ENCODE data around the gene RSPO3.

The RSPO3 gene

DNA sequence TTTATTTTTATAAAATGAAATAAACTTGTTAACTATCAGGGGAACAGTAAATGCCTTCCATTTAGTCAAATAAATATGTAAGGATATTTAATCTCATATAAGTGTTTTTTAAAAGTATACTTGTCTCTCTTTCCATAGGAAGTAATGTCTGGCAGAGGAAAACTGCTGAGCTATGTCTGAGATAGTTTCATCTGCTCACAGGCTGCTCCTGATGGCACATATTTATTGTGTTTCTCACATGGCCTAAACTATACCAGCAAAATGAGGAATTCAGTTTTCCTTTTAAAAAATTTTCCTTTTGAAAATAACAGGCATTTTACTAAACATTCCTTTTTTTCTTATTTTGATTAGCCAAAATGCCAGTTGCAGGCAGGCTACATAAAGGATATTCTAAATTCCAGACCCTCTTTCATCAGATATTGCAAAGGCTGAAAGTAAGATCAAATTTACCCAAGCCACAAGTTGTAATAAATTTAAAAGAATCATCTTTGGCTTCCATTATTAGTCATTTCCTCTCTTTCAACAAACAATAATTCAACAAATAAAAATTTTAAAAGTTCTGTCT lies 88.1 kb downstream of the RSPO3 start (continued):
- TF ChIP-seq, protein P1, sequence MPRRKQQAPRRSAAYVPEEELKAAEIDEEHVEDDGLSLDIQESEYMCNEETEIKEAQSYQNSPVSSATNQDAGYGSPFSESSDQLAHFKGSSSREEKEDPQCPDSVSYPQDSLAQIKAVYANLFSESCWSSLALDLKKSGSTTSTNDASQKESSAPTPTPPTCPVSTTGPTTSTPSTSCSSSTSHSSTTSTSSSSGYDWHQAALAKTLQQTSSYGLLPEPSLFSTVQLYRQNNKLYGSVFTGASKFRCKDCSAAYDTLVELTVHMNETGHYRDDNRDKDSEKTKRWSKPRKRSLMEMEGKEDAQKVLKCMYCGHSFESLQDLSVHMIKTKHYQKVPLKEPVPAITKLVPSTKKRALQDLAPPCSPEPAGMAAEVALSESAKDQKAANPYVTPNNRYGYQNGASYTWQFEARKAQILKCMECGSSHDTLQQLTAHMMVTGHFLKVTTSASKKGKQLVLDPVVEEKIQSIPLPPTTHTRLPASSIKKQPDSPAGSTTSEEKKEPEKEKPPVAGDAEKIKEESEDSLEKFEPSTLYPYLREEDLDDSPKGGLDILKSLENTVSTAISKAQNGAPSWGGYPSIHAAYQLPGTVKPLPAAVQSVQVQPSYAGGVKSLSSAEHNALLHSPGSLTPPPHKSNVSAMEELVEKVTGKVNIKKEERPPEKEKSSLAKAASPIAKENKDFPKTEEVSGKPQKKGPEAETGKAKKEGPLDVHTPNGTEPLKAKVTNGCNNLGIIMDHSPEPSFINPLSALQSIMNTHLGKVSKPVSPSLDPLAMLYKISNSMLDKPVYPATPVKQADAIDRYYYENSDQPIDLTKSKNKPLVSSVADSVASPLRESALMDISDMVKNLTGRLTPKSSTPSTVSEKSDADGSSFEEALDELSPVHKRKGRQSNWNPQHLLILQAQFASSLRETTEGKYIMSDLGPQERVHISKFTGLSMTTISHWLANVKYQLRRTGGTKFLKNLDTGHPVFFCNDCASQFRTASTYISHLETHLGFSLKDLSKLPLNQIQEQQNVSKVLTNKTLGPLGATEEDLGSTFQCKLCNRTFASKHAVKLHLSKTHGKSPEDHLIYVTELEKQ (tag by site-specific recombination; IDR thresholded peaks at IDR 0.05; ENCODE audit: borderline replicate concordance): no peak
- TF ChIP-seq SP7 (tag by site-specific recombination; IDR thresholded peaks at IDR 0.05) (no peak), ZNF155 (tag by site-specific recombination; IDR thresholded peaks at IDR 0.05) (no peak), ZBTB8A (tag by site-specific recombination; IDR thresholded peaks at IDR 0.05) (no peak), ZNF391 (tag by site-specific recombination; IDR thresholded peaks at IDR 0.05; ENCODE audit: borderline replicate concordance, low read depth) (no peak), ZNF561 (tag by site-specific recombination; IDR thresholded peaks at IDR 0.05; ENCODE audit: borderline replicate concordance) (no peak)

GRCh38 chr6:127207591-127208120 lies 89.2 kb downstream of the RSPO3 start:
- no peaks in the 10 kb centered on the region for H3K36me3 ChIP-seq (ENCODE audit: control insufficient read depth in 2 of 2, insufficient read depth in 1 of 2, low read length in 2 of 2)
- H3K27ac ChIP-seq (ENCODE audit: extremely low read depth, low read depth, low read length): no peak overlapping the region
- no peak overlapping the region for H3K4me3 ChIP-seq (ENCODE audit: low read depth, low read length)
- TF ChIP-seq ZNF16 (tag by site-specific recombination; IDR thresholded peaks at IDR 0.05; ENCODE audit: low read depth): no peak
- ChIA-PET POLR2A (no interaction called here), CTCF (no interaction called here)
- H3K4me1 ChIP-seq (ENCODE audit: control insufficient read depth, insufficient read depth, low read length): no peaks in the 10 kb centered on the region
- H3K9me3 ChIP-seq (ENCODE audit: control insufficient read depth, insufficient read depth, low read depth, low read length): no peaks in the 10 kb centered on the region

DNA sequence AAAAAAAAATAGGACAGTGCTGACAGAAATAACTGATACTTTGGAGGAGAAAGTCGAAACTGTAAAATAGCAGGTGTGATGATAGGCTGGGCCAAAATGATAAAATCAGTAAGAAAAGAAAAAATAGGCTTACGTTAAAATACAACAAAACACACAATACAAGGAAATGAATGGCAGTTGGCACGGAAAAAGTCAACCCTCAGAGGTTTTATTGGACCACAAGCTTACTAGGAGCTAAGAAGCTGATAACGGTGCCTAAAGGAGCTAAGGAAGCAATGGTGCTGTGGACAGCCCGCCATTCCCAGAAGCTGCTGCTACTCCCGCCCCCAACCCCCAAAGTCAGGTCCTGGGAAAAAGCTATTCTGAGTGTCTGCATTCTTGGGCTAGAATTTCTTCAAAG lies 92.3 kb downstream of the RSPO3 start:
- Histone ChIP-seq H3K9me3 (ENCODE audit: control insufficient read depth, insufficient read depth, low read depth, low read length) (no peaks in the 10 kb centered on the region), H3K36me3 (ENCODE audit: control insufficient read depth in 2 of 2, insufficient read depth in 1 of 2, low read length in 2 of 2) (no peaks in the 10 kb centered on the region), H3K4me1 (ENCODE audit: control insufficient read depth, insufficient read depth, low read length) (no peaks in the 10 kb centered on the region), H3K4me3 (ENCODE audit: low read depth, low read length) (no peak overlapping the region), H3K27ac (ENCODE audit: extremely low read depth, low read depth, low read length) (no peak overlapping the region)
- TF ChIP-seq ZNF341 (tag by site-specific recombination; IDR thresholded peaks at IDR 0.05; ENCODE audit: low read depth): 0 out of 2 replicates have a peak, but pooled peaks have one; percentile 30
- TF ChIP-seq YY1 (tag by site-specific recombination; IDR thresholded peaks at IDR 0.05): no peak
- no peak for TF ChIP-seq PATZ1 (tag by site-specific recombination; IDR thresholded peaks at IDR 0.05)
- no peak for TF ChIP-seq ZBTB11 (tag by site-specific recombination; conservative IDR thresholded peaks at IDR 0.05; ENCODE audit: low read depth)
- TF ChIP-seq ZNF324 (tag by site-specific recombination; IDR thresholded peaks at IDR 0.05): no peak
- ChIA-PET POLR2A (no interaction called here), CTCF (interaction anchor here (0.6 to 1.2 kb wide), 4 partner anchors 9 to 934 kb away, joined by 3 to 7 read pairs (median 4); no protein-coding TSS in a partner anchor)

Data from HEK293 (cell line).